Mesenchymal stem cell (in vitro differentiated cells and primary cell): ENCODE results near the gene CEP170B.
A peak's percentile ranks its signal among the peaks of the same experiment; 100 is the strongest.

Experiments used
- DNase-seq: peaks from one replicate; pipeline ENCODE4 v3.0.0-alpha.2; 2013
- H2AFZ ChIP-seq: one replicate; pipeline ENCODE4 v1.6.1; 2013; ENCODE audit warnings: low read depth, mild to moderate bottlenecking, control low read depth, inconsistent platforms, low read length, moderate library complexity
- H2AK5ac ChIP-seq: 2 replicates; pipeline ENCODE4 v1.6.1; 2013; ENCODE audit warnings: low read length, moderate library complexity, mild to moderate bottlenecking, inconsistent platforms; ENCODE audit not compliant: severe bottlenecking
- H2BK120ac ChIP-seq: one replicate; pipeline ENCODE4 v1.6.1; 2013; ENCODE audit warnings: low read depth, mild to moderate bottlenecking, inconsistent platforms, low read length, moderate library complexity
- H2BK12ac ChIP-seq, 2 experiments: one replicate each; pipeline ENCODE4 v1.6.1; 2013; ENCODE audit warnings: inconsistent platforms in 2 of 2, low read length in 2 of 2, mild to moderate bottlenecking in 2 of 2, moderate library complexity in 2 of 2, control low read depth in 1 of 2
- H2BK15ac ChIP-seq: one replicate; pipeline ENCODE4 v1.6.1; 2013; ENCODE audit warnings: mild to moderate bottlenecking, low read depth, inconsistent platforms; ENCODE audit not compliant: poor library complexity, severe bottlenecking
- H2BK5ac ChIP-seq: 2 replicates; pipeline ENCODE4 v1.6.1; 2013; ENCODE audit warnings: low read depth, mild to moderate bottlenecking, low read length, control low read depth, inconsistent platforms; ENCODE audit not compliant: poor library complexity, severe bottlenecking
- H3K14ac ChIP-seq, 2 experiments: one replicate each; pipeline ENCODE4 v1.6.1; 2013; ENCODE audit warnings: inconsistent platforms in 2 of 2, low read length in 2 of 2, control low read depth in 1 of 2, mild to moderate bottlenecking in 1 of 2, moderate library complexity in 1 of 2
- H3K18ac ChIP-seq, 2 experiments: one replicate each; pipeline ENCODE4 v1.6.1; 2013; ENCODE audit warnings: inconsistent platforms in 2 of 2, low read length in 2 of 2, control low read depth in 1 of 2, low read depth in 1 of 2, mild to moderate bottlenecking in 1 of 2
- H3K23ac ChIP-seq, 2 experiments: one replicate each; pipeline ENCODE4 v1.6.1; 2013; ENCODE audit warnings: inconsistent platforms in 2 of 2, low read length in 2 of 2, mild to moderate bottlenecking in 2 of 2, moderate library complexity in 2 of 2, control low read depth in 1 of 2
- H3K27ac ChIP-seq: 2 replicates; pipeline ENCODE4 v1.5.1; 2013; ENCODE audit warnings: mild to moderate bottlenecking, moderate library complexity, low read length, control low read depth, inconsistent platforms; ENCODE audit not compliant: poor library complexity, severe bottlenecking
- H3K27me3 ChIP-seq, 2 experiments: 2 replicates each; pipeline versions ENCODE4 v1.6.1 to v1.7.0; 2013; ENCODE audit warnings: low read length in 2 of 2, mild to moderate bottlenecking in 2 of 2, moderate library complexity in 2 of 2, control low read depth in 1 of 2, inconsistent platforms in 1 of 2; ENCODE audit not compliant: control insufficient read depth in 1 of 2, insufficient read depth in 1 of 2
- H3K36me3 ChIP-seq, 2 experiments: 2 replicates each; pipeline versions ENCODE4 v1.6.1 to v1.7.0; 2013; ENCODE audit warnings: low read length in 2 of 2, control low read depth in 1 of 2, inconsistent platforms in 1 of 2, low read depth in 1 of 2, mild to moderate bottlenecking in 1 of 2; ENCODE audit not compliant: insufficient read depth in 2 of 2, control insufficient read depth in 1 of 2
- H3K4ac ChIP-seq, 2 experiments: one replicate each; pipeline ENCODE4 v1.6.1; 2013; ENCODE audit warnings: inconsistent platforms in 2 of 2, low read length in 2 of 2, mild to moderate bottlenecking in 2 of 2, moderate library complexity in 2 of 2, control low read depth in 1 of 2, low read depth in 1 of 2
- H3K4me1 ChIP-seq: 2 replicates; pipeline ENCODE4 v1.6.1; 2013; ENCODE audit warnings: low read depth, low read length, control low read depth; ENCODE audit not compliant: control insufficient read depth, insufficient read depth
- H3K4me2 ChIP-seq: 2 replicates; pipeline ENCODE4 v1.6.1; 2013; ENCODE audit warnings: low read length, mild to moderate bottlenecking, inconsistent platforms; ENCODE audit not compliant: poor library complexity, severe bottlenecking
- H3K4me3 ChIP-seq, 2 experiments: 2 replicates each; pipeline versions ENCODE4 v1.5.1 to v1.7.0; 2013; ENCODE audit warnings: low read length in 2 of 2, mild to moderate bottlenecking in 2 of 2, control low read depth in 1 of 2, low read depth in 1 of 2; ENCODE audit not compliant: insufficient read depth in 1 of 2
- H3K79me1 ChIP-seq: replicated peaks from 2 replicates; pipeline ENCODE4 v1.6.1; 2013; ENCODE audit warnings: mild to moderate bottlenecking, control low read depth, low read length, inconsistent platforms; ENCODE audit not compliant: poor library complexity, severe bottlenecking
- H3K9ac ChIP-seq: 2 replicates; pipeline ENCODE4 v1.7.0; 2013; ENCODE audit warnings: mild to moderate bottlenecking, low read length, moderate library complexity
- H3K9me3 ChIP-seq: 2 replicates; pipeline ENCODE4 v1.7.0; 2013; ENCODE audit warnings: mild to moderate bottlenecking, low read length; ENCODE audit not compliant: control insufficient read depth
- H4K8ac ChIP-seq: one replicate; pipeline ENCODE4 v1.6.1; 2013; ENCODE audit warnings: inconsistent platforms, mild to moderate bottlenecking, low read length, moderate library complexity
- H4K91ac ChIP-seq: one replicate; pipeline ENCODE4 v1.6.1; 2013; ENCODE audit warnings: mild to moderate bottlenecking, low read length, inconsistent platforms
- WGBS: methylation state at CpG from one replicate; pipeline ENCODE4 v1.1.7; 2013; ENCODE audit warnings: mixed read lengths; 5-methylcytosine and 5-hydroxymethylcytosine counted together

CEP170B gene

DNA sequence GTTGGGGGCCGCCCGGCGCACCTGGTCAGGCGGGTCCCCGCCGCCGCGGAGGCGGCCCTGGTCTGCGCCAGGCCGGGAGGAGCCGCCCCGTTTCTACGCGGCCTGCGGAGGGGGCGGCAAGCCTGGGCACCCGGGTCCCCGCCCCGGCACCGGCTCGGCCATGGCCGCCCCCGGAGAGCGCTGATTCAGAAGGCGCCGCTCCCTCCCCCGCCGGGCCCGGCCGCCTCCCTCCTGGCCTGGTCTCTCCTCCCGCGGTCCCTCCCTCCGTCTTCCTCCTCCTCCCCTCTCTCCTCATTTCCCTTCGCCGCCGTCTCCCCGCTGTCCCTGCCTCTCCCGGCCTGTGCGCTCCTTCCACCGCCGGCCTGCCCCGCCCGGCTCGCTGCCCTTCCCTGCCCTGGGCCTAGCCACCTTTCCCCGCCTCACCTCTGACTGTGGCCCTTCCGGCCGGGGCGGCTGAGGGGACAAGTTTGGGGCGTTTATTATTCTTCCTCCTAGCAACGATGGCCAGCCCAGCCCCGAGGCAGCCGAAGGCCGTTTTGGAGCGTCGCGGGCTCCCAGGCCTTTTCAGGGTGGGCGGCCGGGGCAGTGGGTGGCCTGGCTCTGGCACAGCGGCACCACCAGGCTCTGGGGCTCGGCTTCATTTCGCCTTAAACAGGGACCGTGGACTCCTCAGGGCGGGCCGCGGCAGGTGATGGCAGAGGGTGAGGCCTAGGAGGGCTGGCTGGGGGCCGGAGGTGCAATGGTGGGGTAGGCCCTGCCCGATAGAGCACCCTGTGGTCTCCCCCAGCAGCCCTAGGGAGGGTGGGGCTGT lies 768 bp downstream of the CEP170B start:
- H4K8ac ChIP-seq = peak overlapping the region; percentile 45
- H3K27ac ChIP-seq = no peak overlapping the region
- no peak overlapping the region for H3K23ac ChIP-seq
- peak overlapping the region; percentile 90 to 91 for H3K18ac ChIP-seq
- H3K4ac ChIP-seq = peak overlapping the region; percentile 27 to 79
- H2AK5ac ChIP-seq = no peak overlapping the region
- 8% methylated on average over 50 of the region's 68 CpGs for WGBS
- H3K79me1 ChIP-seq = peaks cover 38% of the 10 kb centered on the region
- no peak overlapping the region for H2BK120ac ChIP-seq
- peak overlapping the region; percentile 81 to 87 for H3K4me3 ChIP-seq
- peak overlapping the region in 1 of 2 experiments; percentile 92 for H3K14ac ChIP-seq
- peak overlapping the region; percentile 32 for H4K91ac ChIP-seq
- peak overlapping the region; percentile 91 for H3K9ac ChIP-seq
- H3K36me3 ChIP-seq = peaks cover 7 to 37% of the 10 kb centered on the region in 2 experiments
- H3K4me1 ChIP-seq = peaks cover 39% of the 10 kb centered on the region
- H3K4me2 ChIP-seq = peak overlapping the region; percentile 96
- H2BK5ac ChIP-seq = no peak overlapping the region
- peak overlapping the region; percentile 62 for H2AFZ ChIP-seq
- no peak overlapping the region for H2BK15ac ChIP-seq
- peaks cover 0 to 28% of the 10 kb centered on the region in 2 experiments for H3K27me3 ChIP-seq
- peak; percentile 77 for DNase-seq
- peak overlapping the region in 1 of 2 experiments; percentile 65 for H2BK12ac ChIP-seq
- no peaks in the 10 kb centered on the region for H3K9me3 ChIP-seq

DNA sequence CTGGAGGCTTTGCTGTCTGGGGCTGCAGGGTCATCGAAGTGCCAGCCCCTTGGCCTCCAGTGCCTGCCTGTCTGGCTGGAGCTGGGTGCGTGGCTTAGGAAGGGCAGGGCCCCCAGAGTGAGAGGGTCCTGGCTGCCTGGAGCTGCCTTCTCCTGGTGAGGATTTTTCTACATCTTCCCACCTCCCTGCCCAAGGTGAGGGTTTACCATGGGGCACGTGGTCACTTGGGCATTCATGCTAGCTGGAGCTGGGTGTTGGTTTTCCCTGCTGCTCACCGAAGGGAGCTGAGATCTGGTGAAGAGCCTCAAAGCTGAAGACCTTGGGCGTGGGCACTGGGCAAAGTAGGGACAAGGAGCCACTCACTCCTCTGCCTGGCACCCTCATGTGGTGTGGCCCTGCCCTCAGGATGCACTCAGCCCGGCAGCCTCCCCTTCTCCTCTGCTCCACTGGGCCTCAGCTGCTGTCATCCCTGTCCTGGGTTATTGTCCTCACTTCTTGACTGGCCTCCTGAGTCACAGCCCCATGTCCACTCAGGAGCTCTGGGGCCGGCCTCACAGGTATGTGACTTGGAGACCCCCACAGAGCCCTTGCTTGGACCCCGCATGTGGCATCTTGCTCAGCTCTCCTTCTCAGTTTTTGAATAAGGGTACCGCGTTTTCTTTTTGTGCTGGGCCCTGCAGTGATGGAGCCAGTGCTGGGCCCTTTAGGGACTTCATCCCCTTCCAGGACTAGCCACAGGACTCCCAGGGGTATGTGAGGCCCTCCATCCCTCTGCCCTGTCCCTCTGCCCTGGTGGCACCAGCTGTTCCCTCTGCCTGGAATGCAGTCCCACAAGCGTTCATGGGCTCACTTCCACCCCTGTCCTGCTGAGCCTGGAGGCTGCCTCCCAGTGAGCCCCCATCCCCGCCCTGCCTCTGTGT lies 1.6 kb downstream of the CEP170B start:
- WGBS = 94% methylated on average over 12 of the region's 12 CpGs
- peak overlapping the region in 1 of 2 experiments; percentile 91 for H3K23ac ChIP-seq
- H3K27me3 ChIP-seq = peaks cover 0 to 28% of the 10 kb centered on the region in 2 experiments
- H3K4me3 ChIP-seq = peak overlapping the region; percentile 81 to 87
- H3K79me1 ChIP-seq = peaks cover 43% of the 10 kb centered on the region
- H2BK15ac ChIP-seq = no peak overlapping the region
- no peak overlapping the region for H2BK5ac ChIP-seq
- H3K36me3 ChIP-seq = peaks cover 7 to 46% of the 10 kb centered on the region in 2 experiments
- no peak overlapping the region for H2BK120ac ChIP-seq
- no peak overlapping the region for H2BK12ac ChIP-seq
- no peaks in the 10 kb centered on the region for H3K9me3 ChIP-seq
- peak overlapping the region; percentile 39 for H4K8ac ChIP-seq
- H2AK5ac ChIP-seq = no peak overlapping the region
- H4K91ac ChIP-seq = peak overlapping the region; percentile 32
- peak overlapping the region; percentile 27 to 79 for H3K4ac ChIP-seq
- no peak for DNase-seq
- no peak overlapping the region for H2AFZ ChIP-seq
- H3K14ac ChIP-seq = peak overlapping the region in 1 of 2 experiments; percentile 92
- peaks cover 39% of the 10 kb centered on the region for H3K4me1 ChIP-seq
- H3K9ac ChIP-seq = peak overlapping the region; percentile 91
- H3K4me2 ChIP-seq = peak overlapping the region; percentile 96
- H3K27ac ChIP-seq = no peak overlapping the region
- peak overlapping the region in 1 of 2 experiments; percentile 21 for H3K18ac ChIP-seq

DNA sequence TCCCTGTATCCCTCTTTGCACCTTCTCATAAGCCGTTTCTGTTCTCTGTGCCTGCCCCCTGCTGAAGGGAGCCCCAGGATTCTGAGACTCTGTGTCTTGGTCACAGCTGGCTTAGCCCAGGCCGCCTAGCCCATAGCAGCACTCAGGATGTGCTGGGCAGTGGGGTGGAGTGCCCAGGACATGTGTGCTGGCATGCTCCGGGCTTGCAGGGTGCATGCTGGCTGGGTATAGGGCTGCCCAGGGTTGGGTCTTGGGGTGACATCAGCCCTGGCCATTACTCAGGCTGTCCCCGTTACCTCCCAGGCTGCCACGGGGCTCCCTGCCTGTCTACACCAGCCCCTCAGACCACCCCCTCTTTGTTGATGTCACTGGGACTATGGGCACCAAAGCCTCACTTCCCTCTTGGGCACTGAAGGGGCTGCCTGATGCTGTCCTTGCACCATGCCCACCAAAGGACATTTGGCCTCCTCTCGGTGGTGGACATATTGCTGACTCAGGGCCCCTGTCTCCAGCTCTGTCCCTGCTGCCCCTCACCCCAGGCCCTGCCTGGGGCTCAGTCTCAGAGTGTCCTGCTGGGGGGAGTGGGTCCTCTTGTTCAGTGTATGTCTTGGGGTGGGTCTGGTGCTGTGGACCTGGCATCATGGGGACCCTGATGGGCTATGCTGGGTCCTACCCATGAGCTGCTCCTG lies 2.4 kb downstream of the CEP170B start:
- Histone ChIP-seq H3K4me3 (peak overlapping the region; percentile 19 to 87), H3K9me3 (no peaks in the 10 kb centered on the region), H3K4ac (no peak overlapping the region), H3K36me3 (peaks cover 7 to 52% of the 10 kb centered on the region in 2 experiments), H2AFZ (no peak overlapping the region), H2AK5ac (no peak overlapping the region), H3K23ac (peak overlapping the region in 1 of 2 experiments; percentile 91), H3K4me1 (peaks cover 45% of the 10 kb centered on the region), H2BK12ac (no peak overlapping the region), H4K91ac (no peak overlapping the region), H2BK15ac (no peak overlapping the region), H4K8ac (no peak overlapping the region), H3K4me2 (no peak overlapping the region), H3K14ac (peak overlapping the region in 1 of 2 experiments; percentile 26), H3K9ac (peak overlapping the region; percentile 91), H2BK120ac (no peak overlapping the region), H3K27me3 (peaks cover 0 to 21% of the 10 kb centered on the region in 2 experiments), H3K79me1 (peaks cover 44% of the 10 kb centered on the region), H3K18ac (no peak overlapping the region), H3K27ac (no peak overlapping the region), H2BK5ac (no peak overlapping the region)
- WGBS = 88% methylated on average over 6 of the region's 6 CpGs
- no peak for DNase-seq
